ENCODE measurements around the gene URAD. TPM values are rescaled to one million over a fixed set of nuclear protein-coding genes. Genes with fewer than 3 reads are reported as not detected.
"Not testable (repeated sequence)": the region's sequence is repeated elsewhere in the genome, so short reads cannot be mapped to it uniquely, and the experiment has no call there.

Gene URAD, protein sequence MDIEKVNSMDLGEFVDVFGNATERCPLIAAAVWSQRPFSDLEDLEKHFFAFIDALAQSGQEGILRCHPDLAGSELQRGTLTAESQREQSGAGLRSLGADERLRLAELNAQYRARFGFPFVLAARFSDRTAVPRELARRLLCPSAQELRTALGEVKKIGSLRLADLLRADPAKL
- not detected for total RNA-seq

DNA sequence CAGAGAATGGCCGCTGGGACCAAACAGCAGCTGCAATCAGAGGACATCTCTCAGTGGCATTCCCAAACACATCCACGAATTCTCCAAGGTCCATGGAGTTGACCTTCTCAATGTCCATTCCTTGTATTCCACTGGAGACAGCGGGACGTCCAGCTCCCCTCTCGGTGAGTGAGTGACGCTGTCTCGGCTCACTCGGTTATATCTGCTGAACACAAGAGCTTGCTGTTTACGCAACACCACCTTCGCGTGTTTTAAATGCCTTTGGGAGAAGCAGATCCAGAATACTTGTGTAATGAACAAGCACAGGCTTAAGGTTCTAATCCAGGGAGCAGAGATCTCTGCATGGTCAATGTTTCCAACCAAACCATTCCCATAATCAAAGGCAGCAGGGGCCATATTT is at the start of gene URAD:
TSS of gene URAD (minus strand) at position 174 of the 400 bp plus-strand sequence. CDS start at position 118, 56 bp downstream.
- ChIA-PET POLR2A (no interaction called here), CTCF (interaction anchor here (0.8 to 1.4 kb wide), 3 partner anchors 13 to 167 kb away, joined by 3 read pairs; no protein-coding TSS in a partner anchor)

DNA sequence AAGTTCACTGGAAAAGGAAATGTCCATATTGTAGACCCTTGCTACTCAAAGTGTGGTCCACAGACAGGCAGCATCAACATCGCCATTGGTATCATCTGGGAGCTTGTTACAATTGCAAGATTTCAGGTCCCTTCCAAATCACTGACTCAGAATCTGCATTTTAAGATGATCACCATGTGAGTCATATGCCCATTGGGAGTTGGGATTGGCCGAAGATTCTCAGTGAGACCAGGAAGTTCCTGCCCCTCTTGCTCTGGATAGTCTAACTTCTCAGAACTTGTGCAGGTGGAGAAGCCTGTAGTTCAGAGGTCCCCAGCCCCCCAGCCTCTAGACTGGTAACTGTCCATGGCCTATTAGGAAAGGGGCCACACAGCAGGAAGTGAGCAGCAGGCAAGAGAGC is 48.9 kb upstream of the URAD start:
- POLR2A ChIA-PET = no interaction called here

DNA sequence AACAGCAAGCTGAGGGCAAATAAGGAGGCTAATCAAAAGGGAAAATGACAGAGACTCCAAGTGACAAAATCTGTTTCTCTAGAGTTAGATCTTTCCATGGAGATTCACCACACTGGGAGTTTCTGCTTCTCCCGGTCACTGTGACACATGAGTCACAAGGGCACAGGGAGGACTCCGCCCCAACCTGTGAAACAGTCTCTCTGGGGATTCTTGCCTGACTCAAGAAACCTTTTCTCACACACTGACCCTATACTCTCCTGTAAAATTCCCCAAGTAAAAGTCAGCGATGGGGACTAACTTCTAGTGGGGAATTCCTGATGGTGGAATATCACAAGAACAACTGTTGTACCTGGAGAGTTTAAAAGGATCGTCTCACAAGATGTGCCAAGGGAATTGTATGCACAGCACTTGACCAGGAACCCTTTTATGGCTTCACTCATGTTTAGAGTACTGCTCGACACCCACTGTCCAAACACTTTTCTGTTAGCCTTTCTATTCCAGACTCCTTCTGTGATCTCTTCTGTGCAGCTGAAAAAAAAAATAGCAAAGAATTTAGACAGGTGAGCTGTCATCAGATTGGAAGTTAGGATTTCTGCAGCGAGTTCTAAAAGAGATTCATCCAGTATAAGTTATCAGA is 46.8 kb upstream of the URAD start:
- CTCF ChIA-PET = no interaction called here
- POLR2A ChIA-PET = no interaction called here

More for the DNA sequence above, 48.9 kb upstream of the URAD start:
- CTCF ChIA-PET = no interaction called here

DNA sequence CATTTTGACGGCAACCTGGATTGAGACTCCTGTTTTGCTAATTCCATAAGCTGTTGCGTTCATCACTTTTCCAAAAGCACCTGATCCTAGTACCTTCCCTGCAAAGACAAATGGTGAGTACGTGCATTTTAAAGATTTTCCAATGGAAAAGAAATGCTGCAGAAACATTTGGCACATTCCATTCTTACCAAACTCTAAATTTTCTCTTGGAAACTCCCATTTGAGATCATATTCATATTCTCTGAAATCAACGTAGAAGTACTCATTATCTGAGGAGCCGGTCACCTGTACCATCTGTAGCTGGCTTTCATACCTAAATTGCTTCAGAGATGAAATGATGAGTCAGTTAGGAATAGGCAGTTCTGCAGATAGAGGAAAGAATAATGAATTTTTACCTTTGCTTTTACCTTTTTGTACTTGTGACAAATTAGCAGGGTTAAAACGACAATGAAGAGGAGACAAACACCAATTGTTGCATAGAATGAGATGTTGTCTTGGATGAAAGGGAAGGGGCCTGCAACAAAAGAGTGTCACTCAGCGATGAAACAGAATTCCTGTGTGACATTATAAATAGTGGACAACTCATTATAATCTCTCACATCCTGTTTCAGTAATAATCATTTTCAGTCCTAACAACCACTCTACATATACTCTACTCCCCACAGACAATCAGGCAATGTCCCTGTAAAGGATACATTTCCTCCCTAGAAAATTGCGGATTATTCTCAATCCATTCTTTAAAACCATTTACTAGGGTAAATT is 45.6 kb upstream of the URAD start:
- ChIA-PET POLR2A (no interaction called here), CTCF (no interaction called here)

DNA sequence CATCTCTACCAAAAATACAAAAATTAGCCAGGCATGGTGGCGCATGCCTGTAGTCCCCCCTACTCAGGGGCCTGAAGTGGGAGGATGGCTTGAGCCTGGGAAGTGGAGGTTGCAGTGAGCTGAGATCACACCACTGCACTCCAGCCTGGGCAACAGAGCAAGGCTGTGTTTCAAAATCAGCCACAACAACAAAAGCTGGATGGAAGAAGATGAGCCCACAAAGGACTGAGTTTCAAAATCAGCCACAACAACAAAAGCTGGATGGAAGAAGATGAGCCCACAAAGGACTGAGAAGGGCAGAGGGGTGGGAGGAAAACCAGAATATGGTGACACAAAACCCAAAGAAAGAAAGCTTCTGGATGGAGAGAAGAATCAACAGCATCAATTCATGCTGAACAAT is 43.9 kb upstream of the URAD start:
- CTCF ChIA-PET, POLR2A ChIA-PET: not testable (repeated sequence)

DNA sequence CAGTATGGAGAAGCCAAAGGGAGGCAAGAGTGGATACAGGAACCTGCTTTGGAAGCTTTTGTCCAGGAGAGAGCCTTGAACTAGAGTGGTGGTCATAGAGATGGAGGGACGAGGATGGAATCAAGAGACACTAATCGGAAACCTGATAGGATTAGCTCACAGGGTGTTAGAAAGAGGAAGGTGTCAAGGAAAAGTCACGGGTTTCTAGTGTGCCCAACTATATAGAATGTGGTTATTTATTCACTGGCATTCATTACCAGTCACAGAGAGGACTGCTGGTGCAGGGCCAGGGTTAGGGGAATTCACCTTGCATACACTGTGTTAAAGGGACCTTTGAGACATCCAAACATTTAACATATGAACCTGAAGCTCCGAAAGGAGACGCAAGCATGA is 43.4 kb upstream of the URAD start:
- POLR2A ChIA-PET = no interaction called here
- CTCF ChIA-PET = no interaction called here

DNA sequence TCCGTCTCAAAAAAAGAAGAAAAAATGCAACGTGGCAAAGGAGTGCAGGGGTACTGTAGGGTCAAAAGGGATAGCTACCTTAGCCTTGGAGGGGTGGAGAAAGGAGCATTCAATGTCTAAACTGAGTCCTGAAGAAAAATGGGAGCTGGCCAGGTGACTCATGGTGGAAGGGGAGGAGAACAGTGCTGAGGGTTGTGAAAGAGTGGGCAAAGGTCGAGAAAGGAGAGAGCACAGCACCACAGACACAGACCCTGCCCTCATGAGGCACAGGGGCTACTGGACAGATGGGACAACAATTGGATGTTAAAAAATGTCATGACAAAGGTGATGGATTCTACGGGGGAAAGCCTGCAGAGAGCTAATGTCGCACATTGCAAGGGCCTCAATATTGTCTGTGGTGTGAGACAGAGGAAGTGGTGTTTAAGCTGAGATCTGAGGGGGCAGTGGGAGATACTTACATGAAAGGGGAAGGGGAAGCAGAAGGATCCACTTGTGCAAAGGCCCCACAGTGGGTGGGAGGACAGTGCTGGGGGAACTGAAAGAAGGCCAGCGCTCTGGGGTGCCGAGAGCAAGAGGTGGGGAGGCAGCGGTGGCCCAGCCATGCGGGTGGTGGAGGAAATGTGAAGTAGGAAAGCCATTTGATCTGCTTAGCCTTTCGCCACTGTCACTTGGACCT is 42.9 kb upstream of the URAD start:
- CTCF ChIA-PET = no interaction called here

DNA sequence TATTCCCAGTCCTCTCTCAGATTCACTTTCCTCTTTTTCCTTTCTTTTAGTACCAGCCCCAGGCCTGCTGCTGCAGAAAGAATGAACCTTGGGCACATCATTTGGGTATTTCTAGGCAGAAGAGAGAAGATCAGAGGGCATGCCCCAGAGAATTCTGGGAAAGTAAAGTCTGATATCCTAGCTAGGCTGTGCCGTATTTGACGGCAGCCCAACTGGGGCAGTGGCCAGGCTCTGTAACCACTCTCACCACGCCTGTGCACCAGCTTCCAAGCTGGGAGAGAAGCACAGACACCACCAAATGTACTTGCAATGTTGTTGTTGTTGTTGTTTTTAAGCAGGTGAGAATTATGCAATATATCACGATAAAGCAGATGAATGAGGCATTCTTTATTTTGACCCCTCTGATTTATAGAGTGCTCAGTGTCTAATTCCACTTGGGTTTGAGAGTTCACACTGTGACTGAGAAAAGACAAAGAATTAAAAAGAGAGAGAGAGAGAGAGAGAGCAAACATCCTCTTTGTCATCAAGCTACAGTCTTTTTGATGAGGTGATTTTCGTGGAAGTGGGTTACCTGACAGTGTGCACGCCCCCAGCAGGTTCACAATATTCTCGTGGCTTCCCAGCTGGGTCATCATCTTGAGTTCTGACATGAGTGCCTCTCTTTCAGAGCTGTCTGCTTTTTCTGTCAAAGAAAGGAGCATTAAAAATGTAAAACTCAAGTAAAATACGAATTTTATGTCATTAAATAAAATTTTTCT is 39.3 kb upstream of the URAD start:
- POLR2A ChIA-PET = no interaction called here
- CTCF ChIA-PET = no interaction called here

More for the DNA sequence above, 42.9 kb upstream of the URAD start:
- POLR2A ChIA-PET = no interaction called here

DNA sequence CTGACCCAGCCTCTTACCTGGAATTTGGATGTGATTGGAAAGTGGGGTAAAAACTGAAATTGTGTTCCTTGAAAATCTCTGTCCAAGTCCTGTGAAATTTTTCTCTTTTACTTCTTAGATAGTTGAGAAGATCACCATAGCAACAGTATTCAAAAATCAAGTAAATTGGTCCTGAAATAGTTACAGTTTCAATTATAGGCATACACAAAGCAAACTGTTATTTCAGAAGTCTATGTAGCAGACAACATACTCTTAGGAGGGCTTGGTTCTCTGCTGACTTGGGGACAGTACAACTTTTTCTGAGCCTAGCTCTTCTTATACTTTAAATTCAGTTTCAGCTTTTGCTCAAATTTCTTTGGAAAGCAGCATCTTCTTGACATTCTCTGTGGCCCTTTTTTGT is 38.6 kb upstream of the URAD start:
- CTCF ChIA-PET = no interaction called here
- POLR2A ChIA-PET = no interaction called here

DNA sequence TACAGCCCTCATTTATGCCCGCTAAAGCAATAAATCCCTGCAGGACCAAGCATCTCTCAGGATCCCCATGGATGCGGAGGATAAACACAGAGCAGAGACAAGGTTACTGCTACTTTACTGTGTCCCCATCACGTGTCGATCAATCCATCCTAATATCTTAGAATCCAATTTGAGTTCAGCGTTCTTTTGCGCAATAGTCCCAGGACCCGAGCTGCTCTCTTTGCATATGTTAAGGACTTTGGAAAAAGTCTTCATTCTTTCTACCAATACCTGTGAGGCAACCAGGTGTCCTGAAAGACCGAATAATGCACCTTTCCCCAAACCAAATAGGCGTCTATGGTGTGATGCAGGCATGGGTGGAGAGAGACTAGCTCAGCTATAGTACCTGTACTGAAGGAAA is 38.0 kb upstream of the URAD start:
- POLR2A ChIA-PET = no interaction called here
- CTCF ChIA-PET = no interaction called here

DNA sequence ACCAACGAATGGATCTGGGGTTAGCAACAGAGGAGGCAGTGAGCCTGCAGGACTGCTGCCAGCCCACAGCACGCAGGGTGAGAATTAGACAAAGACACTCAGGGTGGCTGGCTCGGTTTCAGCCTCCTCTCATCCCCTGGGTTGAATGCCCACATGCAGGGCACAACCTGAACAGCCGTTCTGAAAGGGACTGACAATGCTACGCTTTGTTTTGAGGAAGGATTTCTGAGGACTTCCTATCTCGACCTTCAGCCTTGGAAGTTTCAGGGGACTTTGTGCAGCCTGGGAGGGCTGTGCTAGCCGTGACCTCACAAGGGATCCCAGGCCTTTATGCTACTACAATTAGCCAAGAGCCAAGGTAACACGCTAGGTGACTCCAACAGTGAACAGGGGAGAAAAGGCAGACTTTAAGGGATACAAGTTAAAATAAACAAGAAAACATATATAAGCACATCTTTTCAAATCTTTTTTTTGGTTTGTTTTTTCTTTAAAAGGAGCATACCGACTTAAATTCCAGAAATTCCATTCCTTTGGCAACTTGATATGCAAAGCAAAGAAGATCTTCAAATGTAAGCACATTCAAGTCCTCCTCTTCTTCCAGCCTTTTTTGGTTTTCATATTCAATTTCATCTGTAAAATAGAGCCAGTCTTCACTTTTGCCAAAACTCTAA is 34.5 kb upstream of the URAD start:
- ChIA-PET POLR2A (no interaction called here), CTCF (no interaction called here)

DNA sequence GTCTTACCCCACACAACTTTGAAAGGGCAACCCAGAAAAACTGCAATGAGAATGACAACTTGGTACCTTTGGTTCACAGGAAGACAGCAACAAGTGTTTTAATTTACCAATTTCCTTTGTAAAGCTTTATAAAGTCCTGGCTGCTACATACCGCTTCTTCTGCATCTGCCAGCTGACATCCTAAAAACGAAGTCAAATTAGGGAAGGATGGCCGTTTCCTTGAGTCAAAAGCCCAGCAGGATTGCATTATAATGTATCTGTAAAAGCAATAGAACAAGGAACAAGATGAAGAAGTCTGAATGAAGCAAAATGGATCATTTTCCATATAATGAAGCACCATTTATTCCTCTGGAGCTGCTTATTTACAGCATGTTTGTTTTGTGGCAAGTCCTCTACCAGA is 25.8 kb upstream of the URAD start:
- POLR2A ChIA-PET = interaction anchor here (0.8 kb wide), 1 partner anchor 467 kb away, joined by 3 read pairs; no protein-coding TSS in a partner anchor
- CTCF ChIA-PET = no interaction called here

DNA sequence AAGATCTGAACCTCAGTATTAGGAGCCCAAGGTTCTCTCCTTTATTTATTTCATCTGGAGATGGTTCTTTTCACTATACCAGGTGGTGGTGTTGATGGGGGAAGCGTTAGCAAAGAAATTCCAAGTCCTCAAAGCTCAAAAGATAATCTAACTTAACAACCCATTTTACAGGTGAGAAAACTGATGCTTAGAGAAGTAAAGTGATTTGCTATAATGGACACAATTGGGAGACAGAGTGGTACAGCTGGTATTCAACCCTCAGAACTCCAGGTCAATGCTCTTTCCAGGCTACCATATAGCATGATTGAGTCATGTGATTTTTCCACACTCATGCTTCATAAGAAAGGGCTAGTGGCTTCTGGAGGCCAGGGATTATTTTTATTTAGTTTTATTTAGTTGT is 25.0 kb upstream of the URAD start:
- ChIA-PET CTCF (no interaction called here), POLR2A (no interaction called here)

DNA sequence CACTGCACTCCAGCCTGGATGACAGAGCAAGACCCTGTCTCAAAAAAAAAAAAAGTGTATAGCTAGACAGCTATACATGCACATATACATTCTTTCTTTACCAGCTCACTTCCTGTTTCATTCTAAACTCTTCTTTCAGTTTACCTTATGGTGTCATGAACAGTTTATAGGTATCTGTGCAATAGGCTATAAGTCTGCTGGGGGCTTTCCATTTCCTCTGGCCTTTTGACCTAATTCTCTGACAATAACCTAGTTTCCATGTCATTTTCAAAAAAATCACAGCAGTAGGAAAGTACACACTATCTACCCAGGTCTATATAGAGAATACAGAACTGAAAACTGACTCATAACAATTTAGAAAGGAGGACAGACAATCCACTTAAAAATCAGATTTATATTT is 24.4 kb upstream of the URAD start:
- ChIA-PET CTCF (no interaction called here), POLR2A (no interaction called here)

DNA sequence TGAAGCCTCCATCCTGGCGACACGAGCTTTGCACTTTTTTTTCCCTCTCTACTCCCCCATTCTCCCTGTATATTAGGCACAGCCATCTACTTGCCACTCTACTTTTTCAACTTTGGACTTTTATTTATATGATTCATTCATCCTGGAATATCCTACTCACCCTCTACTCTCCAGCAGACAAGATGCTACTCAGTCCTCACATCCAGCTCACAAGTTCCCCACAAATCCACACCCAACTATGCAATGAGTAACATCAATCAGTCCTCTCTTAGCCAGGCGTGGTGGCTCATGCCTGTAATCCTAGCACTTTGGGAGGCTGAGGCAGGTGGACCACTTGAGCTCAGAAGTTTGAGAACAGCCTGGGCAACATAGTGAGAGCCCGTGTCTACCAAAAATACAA is 23.9 kb upstream of the URAD start:
- CTCF ChIA-PET = interaction anchor here (1.0 kb wide), 1 partner anchor 9 kb away, joined by 3 read pairs; no protein-coding TSS in a partner anchor
- POLR2A ChIA-PET = no interaction called here

DNA sequence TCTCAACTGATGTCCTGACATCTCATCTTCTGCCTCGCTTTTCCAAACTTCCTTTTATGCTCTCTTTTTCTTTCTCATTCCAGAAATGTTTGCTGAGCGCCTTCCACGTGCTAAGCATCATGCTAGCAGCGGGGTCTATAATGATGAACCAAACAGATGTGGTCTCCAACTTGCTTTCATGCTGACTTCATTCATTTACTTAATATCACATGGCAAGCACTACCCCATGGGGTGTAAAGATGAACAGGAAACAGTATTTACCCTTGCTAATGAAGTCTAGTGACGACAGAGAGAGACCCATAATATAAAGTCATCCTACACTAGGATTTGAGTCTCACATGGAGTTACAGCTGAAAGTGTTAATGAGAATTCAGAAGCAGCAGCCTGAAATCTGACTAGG is 21.6 kb upstream of the URAD start:
- ChIA-PET POLR2A (no interaction called here), CTCF (no interaction called here)

DNA sequence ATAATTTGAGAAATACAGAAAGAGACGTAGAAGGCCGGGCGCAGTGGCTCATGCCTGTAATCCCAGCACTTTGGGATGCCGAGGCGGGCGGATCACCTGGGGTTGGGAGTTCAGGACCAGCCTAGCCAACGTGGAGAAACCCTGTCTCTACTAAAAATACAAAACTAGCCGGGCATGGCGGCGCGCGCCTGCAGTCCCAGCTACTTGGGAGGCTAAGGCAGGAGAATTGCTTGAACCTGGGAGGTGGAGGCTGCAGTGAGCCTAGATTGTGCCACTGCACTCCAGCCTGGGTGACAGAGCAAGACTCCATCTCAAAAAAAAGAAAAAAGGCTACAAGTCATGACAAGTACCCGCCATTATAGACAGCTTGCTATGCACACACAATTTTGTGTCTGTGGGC is 16.5 kb upstream of the URAD start:
- POLR2A ChIA-PET, CTCF ChIA-PET: not testable (repeated sequence)

DNA sequence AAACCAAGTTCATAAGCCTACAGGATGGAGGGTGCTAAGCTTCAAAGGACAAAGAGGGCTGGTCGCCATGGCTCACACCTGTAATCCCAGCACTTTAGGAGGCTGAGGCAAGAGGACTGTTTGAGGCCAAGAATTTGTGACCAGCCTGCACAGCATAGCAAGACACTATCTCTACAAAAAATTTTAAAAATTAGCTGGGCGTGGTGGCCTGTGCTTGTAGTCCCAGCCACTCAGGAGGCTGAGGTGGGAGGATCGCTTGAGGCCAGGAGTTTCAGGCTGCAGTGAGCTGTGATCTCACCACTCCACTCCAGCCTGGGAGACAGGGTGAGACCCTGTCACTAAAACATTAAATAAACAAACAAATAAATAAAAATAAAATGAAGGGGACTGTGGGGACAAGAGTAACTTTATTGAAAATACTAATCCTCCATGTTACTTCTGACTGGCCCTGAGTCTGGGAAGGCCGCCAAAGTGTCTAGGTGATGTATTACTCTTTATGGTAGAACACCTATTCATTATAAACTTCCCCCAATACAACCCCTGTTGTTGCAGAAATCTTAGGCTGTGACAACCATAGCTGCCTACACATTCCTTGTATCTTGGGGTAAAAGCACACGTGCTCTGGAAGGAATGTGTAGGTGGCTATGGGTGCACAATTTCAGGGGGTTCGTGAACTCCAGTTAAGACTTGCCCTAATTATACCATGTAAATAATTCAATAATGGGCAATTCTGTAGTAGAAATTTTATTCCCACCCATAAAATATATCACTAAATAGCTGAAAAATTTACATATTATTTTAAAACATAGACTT is 14.6 kb upstream of the URAD start:
- ChIA-PET POLR2A (no interaction called here), CTCF (interaction anchor here (0.5 kb wide), 1 partner anchor 61 kb away, joined by 3 read pairs; no protein-coding TSS in a partner anchor)

All from activated CD8-positive, alpha-beta memory T cell treated with anti-CD3 and anti-CD28 coated beads for 36 hours (primary cell).